HEK293T (cell line): ENCODE data around the gene FGD5.

Source experiments
- ARNT ChIP-seq: fragments of 450-650 bp; IDR thresholded peaks from 2 replicates; pipeline ENCODE4 v1.6.1; 2017; ENCODE audit warnings: mild to moderate bottlenecking
- BHLHE40 ChIP-seq: fragments of 450-650 bp; IDR thresholded peaks from 2 replicates; pipeline ENCODE4 v1.6.1; 2016; ENCODE audit warnings: mild to moderate bottlenecking, moderate library complexity, borderline replicate concordance
- CTBP1 ChIP-seq: fragments of 450-650 bp; IDR thresholded peaks from 2 replicates; pipeline ENCODE4 v1.6.1; 2016; ENCODE audit warnings: borderline replicate concordance
- ELF4 ChIP-seq: fragments of 450-650 bp; IDR thresholded peaks from 2 replicates; pipeline ENCODE4 v1.6.1; 2017; ENCODE audit warnings: antibody characterized with exemption
- FOXK2 ChIP-seq: fragments of 450-650 bp; IDR thresholded peaks from 2 replicates; pipeline ENCODE4 v1.6.1; 2016; ENCODE audit warnings: mild to moderate bottlenecking
- FOXM1 ChIP-seq: fragments of 450-650 bp; IDR thresholded peaks from 2 replicates; pipeline ENCODE4 v1.6.1; 2017; ENCODE audit warnings: mild to moderate bottlenecking, borderline replicate concordance
- HDGF ChIP-seq: fragments of 450-650 bp; IDR thresholded peaks from 2 replicates; pipeline ENCODE4 v1.6.1; 2017; ENCODE audit warnings: antibody characterized with exemption, borderline replicate concordance
- SP1 ChIP-seq: fragments of 450-650 bp; IDR thresholded peaks from 2 replicates; pipeline ENCODE4 v1.6.1; 2017
- SUZ12 ChIP-seq: fragments of 450-650 bp; IDR thresholded peaks from 2 replicates; pipeline ENCODE4 v1.6.1; 2016; ENCODE audit warnings: mild to moderate bottlenecking
- TARDBP ChIP-seq: fragments of 450-650 bp; IDR thresholded peaks from 2 replicates; pipeline ENCODE4 v1.6.1; 2016
- ZNF384 ChIP-seq: fragments of 450-650 bp; IDR thresholded peaks from 2 replicates; pipeline ENCODE4 v1.6.1; 2016
- TF ChIP-seq, protein P1 (sequence below): fragments of 450-650 bp; IDR thresholded peaks from 2 replicates; pipeline ENCODE4 v1.6.1; 2016

DNA sequence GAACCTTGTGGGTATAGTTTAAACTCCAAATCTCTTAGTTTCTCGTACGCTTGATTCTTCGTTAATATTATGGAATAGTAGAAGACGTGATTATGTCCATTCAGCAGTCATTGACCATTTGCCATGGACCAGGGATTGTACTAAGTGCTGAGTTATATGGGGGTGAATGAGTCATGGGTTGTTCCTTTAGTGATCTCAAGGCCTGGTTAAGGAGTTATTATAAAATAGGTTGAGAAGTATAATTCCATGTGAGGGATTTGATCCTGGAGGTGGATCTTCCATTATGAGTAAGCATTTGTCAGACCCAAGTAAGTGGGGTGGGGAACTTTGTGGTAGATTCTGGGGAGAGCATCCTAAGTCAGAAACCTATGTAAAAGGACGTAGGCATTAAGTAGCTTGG lies 144.0 kb downstream of the FGD5 start:
- TF ChIP-seq ELF4 (no peak), CTBP1 (no peak), SP1 (no peak), SUZ12 (no peak), FOXM1 (no peak), TARDBP (no peak), BHLHE40 (no peak), FOXK2 (no peak), ARNT (no peak), ZNF384 (no peak), HDGF (no peak)
- TF ChIP-seq, protein P1, sequence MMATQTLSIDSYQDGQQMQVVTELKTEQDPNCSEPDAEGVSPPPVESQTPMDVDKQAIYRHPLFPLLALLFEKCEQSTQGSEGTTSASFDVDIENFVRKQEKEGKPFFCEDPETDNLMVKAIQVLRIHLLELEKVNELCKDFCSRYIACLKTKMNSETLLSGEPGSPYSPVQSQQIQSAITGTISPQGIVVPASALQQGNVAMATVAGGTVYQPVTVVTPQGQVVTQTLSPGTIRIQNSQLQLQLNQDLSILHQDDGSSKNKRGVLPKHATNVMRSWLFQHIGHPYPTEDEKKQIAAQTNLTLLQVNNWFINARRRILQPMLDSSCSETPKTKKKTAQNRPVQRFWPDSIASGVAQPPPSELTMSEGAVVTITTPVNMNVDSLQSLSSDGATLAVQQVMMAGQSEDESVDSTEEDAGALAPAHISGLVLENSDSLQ: no peak
